Measurements from ENCODE around the gene POU2F1.

The POU2F1 gene

DNA sequence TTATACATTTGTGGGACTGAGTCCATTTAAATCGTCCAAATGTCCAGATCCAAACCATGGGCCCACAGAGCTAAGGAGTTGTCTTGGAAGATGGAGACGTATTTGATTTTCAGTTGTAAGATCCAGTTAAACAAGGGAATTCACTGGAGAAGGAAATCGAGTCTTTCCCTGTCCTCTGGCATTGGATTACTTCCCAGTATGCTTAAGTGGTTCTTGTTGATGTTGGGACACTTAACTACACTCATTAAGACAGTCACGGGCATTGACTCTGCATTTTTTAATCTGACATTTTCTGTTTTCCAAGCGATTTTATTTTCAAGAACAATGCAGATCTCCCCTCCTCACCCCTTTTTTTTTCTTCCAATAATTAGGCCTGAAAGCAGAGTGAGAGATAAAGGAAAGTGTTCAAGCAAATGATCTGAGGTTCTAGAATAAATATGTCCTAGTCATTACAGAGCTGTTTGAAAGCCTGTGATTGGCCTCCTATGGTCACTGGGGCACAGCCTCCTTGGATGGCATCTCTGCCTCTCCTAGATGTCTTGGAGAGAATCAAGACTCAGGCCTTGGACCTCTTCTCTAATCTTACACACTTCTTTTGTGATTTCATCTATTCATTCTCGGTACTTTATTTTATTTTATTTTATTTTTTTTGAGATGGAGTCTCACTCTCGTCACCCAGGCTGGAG, 248.7 kb downstream of the POU2F1 start:
- no peak for DNase-seq

DNA sequence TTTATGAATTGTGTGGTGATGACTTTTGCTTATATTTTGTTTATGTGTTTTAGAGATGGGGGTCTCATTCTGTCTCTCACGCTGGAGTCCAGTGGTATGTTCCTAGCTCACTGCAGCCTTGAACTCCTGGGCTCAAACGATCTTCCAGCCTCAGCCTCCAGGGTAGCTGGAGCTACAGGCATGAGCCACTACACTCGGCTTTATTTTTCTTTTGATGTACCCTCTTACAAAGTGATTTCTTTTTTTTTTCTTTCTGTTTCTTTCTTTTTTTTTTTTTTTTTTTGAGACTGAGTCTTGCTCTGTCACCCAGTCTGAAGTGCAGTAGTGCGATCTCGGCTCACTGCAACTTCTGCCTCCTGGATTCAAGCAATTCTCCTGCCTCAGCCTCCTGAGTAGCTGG, 250.9 kb downstream of the POU2F1 start:
- DNase-seq, result no peak

DNA sequence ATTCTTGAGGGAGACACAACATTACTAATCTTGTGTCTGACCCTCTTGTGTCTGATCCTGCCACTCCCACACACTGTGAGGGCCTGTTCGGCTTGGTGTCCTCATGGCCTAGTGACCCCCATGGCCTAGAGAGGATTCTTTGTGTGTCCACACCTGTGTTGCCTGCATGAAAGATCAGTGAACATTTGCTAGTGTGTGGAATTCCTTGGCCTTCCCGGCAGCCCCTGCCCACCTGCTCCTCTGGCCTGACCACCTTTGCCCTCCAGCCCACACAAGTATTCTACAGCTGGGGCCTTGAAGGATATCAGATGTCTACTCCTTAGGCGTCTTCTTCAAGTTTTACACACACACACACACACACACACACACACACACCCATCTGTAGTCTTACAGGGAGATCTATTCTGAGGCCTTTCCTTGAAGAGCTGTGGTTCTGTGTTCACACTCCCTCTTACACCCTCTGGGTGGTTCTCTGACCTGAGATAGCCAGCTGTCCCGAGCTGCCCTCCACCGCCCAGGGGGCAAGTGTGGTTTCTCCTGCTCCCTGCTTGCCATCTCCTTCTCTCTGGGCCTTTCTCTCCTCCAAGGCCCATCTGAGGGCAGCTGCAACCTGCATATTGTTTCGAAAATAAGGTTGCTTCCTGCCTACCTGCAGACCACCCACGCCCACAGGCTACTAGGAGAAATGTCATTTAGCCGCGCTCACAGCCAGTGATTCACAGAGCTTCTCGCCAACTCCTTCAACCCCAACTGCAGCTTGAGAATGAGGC, 252.3 kb downstream of the POU2F1 start:
- no peak for DNase-seq

DNA sequence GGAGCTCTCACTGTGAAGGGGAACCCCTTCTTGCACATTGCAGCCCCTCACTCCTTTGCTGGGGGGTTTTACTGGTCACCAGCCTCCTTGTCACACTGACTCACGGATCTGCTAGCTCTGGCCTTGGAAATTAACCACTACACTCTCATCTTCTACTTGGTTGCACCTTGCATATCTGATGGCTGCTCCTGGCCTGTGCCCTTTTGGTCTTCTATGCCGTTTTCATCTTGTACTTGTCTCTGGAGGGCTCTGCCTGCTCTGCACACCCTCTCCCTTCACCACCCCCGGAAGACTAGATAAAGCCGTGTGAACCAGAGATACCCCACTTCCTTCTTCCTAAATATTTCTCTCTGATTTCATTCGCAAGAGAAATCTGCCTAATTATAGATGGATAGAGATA, 253.1 kb downstream of the POU2F1 start:
- DNase-seq, result no peak

DNA sequence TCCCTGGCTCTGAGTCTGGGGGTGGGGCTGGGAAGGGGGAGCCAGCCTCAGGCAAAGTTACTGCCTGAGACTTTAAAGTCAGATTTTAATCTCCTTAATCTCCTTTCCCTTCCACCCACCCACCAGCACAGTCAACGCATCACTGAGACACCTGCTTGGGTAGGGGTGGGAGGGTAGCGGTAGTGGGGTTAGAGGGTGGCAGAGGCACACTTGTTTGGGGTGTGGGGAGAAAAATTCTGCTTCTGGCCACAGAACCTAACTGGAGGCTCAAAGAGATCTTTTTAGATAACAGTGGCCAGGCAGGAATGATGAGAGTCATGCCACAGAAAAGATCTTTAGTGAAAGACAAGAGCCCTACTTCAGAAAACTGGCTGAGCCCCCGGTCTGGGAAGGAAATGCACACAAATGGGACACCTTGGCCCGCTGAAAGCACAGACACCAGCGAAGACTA, 253.5 kb downstream of the POU2F1 start:
- DNase-seq, result no peak

GRCh38 chr1:167476061-167476460, 255.4 kb downstream of the POU2F1 start:
- no peak for DNase-seq
